Astrocyte (in vitro differentiated cells and primary cell): ENCODE data around the gene AP1B1. TPM values are rescaled to one million over a fixed set of nuclear protein-coding genes. Genes with fewer than 3 reads are reported as not detected.

Experiments used
- DNase-seq: peaks from one replicate; pipeline ENCODE4 v3.0.0-alpha.2; 2010; ENCODE audit warnings: low read depth
- FAIRE-seq: peaks from 2 replicates; lab custom pipeline; 2011; peaks lifted over from hg19 to GRCh38; lab: Jason Lieb, UNC
- H2AFZ ChIP-seq: 2 replicates; pipeline ENCODE4 v1.6.0; 2012; ENCODE audit warnings: low read depth, low read length, inconsistent platforms
- H3K27ac ChIP-seq: 2 replicates; pipeline ENCODE4 v1.5.1; 2011; ENCODE audit warnings: low read depth, low read length, inconsistent platforms
- H3K27me3 ChIP-seq: 2 replicates; pipeline ENCODE4 v1.6.0; 2011; ENCODE audit warnings: low read length, inconsistent platforms; ENCODE audit not compliant: insufficient read depth
- H3K36me3 ChIP-seq: 2 replicates; pipeline ENCODE4 v1.5.1; 2011; ENCODE audit warnings: low read length, inconsistent platforms; ENCODE audit not compliant: insufficient read depth
- H3K4me1 ChIP-seq: 2 replicates; pipeline ENCODE4 v1.5.1; 2011; ENCODE audit warnings: low read length, inconsistent platforms; ENCODE audit not compliant: insufficient read depth
- H3K4me2 ChIP-seq: 2 replicates; pipeline ENCODE4 v1.6.0; 2012; ENCODE audit warnings: low read length, inconsistent platforms
- H3K4me3 ChIP-seq: 2 replicates; pipeline ENCODE4 v1.5.1; 2011; ENCODE audit warnings: low read depth, mild to moderate bottlenecking, low read length, inconsistent platforms; ENCODE audit not compliant: insufficient read depth
- H3K79me2 ChIP-seq: 2 replicates; pipeline ENCODE4 v1.6.0; 2012; ENCODE audit warnings: mild to moderate bottlenecking, low read length, inconsistent platforms; ENCODE audit not compliant: insufficient read depth
- H3K9ac ChIP-seq: 2 replicates; pipeline ENCODE4 v1.6.0; 2012; ENCODE audit warnings: mild to moderate bottlenecking, low read length, inconsistent platforms
- H3K9me3 ChIP-seq: 2 replicates; pipeline ENCODE4 v1.5.1; 2012; ENCODE audit warnings: low read depth, mild to moderate bottlenecking, low read length, inconsistent platforms; ENCODE audit not compliant: insufficient read depth
- H4K20me1 ChIP-seq: 2 replicates; pipeline ENCODE4 v1.6.0; 2012; ENCODE audit warnings: low read length, inconsistent platforms; ENCODE audit not compliant: insufficient read depth
- H3K27ac Mint-ChIP-seq: one replicate; pipeline ENCODE4 v1.8.0; 2021; ENCODE audit warnings: mild to moderate bottlenecking, mixed read lengths; ENCODE audit not compliant: unreplicated experiment
- H3K27me3 Mint-ChIP-seq: one replicate; pipeline ENCODE4 v1.8.0; 2021; ENCODE audit warnings: low read depth, mixed read lengths; ENCODE audit not compliant: unreplicated experiment
- H3K36me3 Mint-ChIP-seq: one replicate; pipeline ENCODE4 v1.8.0; 2021; ENCODE audit warnings: low read depth, mixed read lengths; ENCODE audit not compliant: unreplicated experiment
- H3K4me1 Mint-ChIP-seq: one replicate; pipeline ENCODE4 v1.8.0; 2021; ENCODE audit warnings: low read depth, mixed read lengths; ENCODE audit not compliant: unreplicated experiment
- H3K4me3 Mint-ChIP-seq: one replicate; pipeline ENCODE4 v1.8.0; 2021; ENCODE audit warnings: mild to moderate bottlenecking, moderate library complexity, mixed read lengths; ENCODE audit not compliant: unreplicated experiment
- H3K9me3 Mint-ChIP-seq: one replicate; pipeline ENCODE4 v1.8.0; 2021; ENCODE audit warnings: mild to moderate bottlenecking, mixed read lengths; ENCODE audit not compliant: unreplicated experiment
- CTCF ChIP-seq: IDR thresholded peaks from 2 replicates; pipeline ENCODE4 v1.5.1; 2011; ENCODE audit warnings: low read depth, mild to moderate bottlenecking, inconsistent platforms, low read length, moderate library complexity; ENCODE audit not compliant: insufficient read depth
- EZH2 ChIP-seq: IDR thresholded peaks from 2 replicates; pipeline ENCODE4 v1.6.1; 2012; ENCODE audit warnings: mild to moderate bottlenecking, low read length, inconsistent platforms; ENCODE audit not compliant: insufficient read depth
- total RNA-seq: library from RNA; stranded (reverse); gene quantifications from 2 replicates; pipeline ENCODE4 v1.2.1, GENCODE V29; 2021

Gene AP1B1
- total RNA-seq, 1 donor from 2014 or later, result 69.5 TPM

- Histone ChIP-seq H2AFZ (no peak overlapping the region), H3K4me3 (no peak overlapping the region), H3K36me3 (peaks cover 78% of the 10 kb centered on the region), H3K4me1 (no peaks in the 10 kb centered on the region), H3K4me2 (no peak overlapping the region), H3K9me3 (no peaks in the 10 kb centered on the region), H3K9ac (no peak overlapping the region), H3K79me2 (peaks cover 94% of the 10 kb centered on the region), H4K20me1 (peaks cover 94% of the 10 kb centered on the region), H3K27ac (no peak overlapping the region), H3K27me3 (no peaks in the 10 kb centered on the region)
- no peak for TF ChIP-seq CTCF
- no peak for TF ChIP-seq EZH2
- H3K36me3 Mint-ChIP-seq, result peaks cover 18% of the 10 kb centered on the region
- no peaks in the 10 kb centered on the region for H3K9me3 Mint-ChIP-seq
- H3K27ac Mint-ChIP-seq, result no peak overlapping the region
- no peak overlapping the region for H3K4me3 Mint-ChIP-seq
- no peaks in the 10 kb centered on the region for H3K4me1 Mint-ChIP-seq
- no peak for FAIRE-seq
- H3K27me3 Mint-ChIP-seq, result no peaks in the 10 kb centered on the region
- DNase-seq, result no peak
Observed at GRCh38 chr22:29288837-29289236, 99.5 kb downstream of the AP1B1 start.

GRCh38 chr22:29284196-29284595, 104.2 kb downstream of the AP1B1 start:
- Mint-ChIP-seq H3K36me3 (peaks cover 14% of the 10 kb centered on the region), H3K4me1 (no peaks in the 10 kb centered on the region)

More at GRCh38 chr22:29284196-29284595, 104.2 kb downstream of the AP1B1 start:
- Histone ChIP-seq H3K9me3 (no peaks in the 10 kb centered on the region), H3K9ac (no peak overlapping the region), H3K4me2 (no peak overlapping the region), H4K20me1 (peaks cover 95% of the 10 kb centered on the region), H3K27ac (no peak overlapping the region), H3K79me2 (peaks cover 90% of the 10 kb centered on the region), H3K36me3 (peaks cover 66% of the 10 kb centered on the region), H3K27me3 (no peaks in the 10 kb centered on the region), H3K4me3 (no peak overlapping the region), H3K4me1 (no peaks in the 10 kb centered on the region), H2AFZ (no peak overlapping the region)
- H3K27me3 Mint-ChIP-seq, result no peaks in the 10 kb centered on the region
- no peaks in the 10 kb centered on the region for H3K9me3 Mint-ChIP-seq
- FAIRE-seq (no peak), DNase-seq (no peak)
- H3K4me3 Mint-ChIP-seq, result peak overlapping the region; percentile 27
- TF ChIP-seq EZH2 (no peak), CTCF (no peak)
- H3K27ac Mint-ChIP-seq, result no peak overlapping the region
